DMS 273 (cell line): ENCODE measurements around the gene LRFN2.

Experiments used
- DNase-seq: peaks from one replicate; lab custom pipeline; 2025; ENCODE audit not compliant: unreplicated experiment; lab: John Stamatoyannopoulos, UW

Gene LRFN2

GRCh38 chr6:40587240-40588069, at the start of gene LRFN2:
LRFN2 (minus strand) TSS chr6:40587364.
- DNase-seq: peak; percentile 92

GRCh38 chr6:40634429-40634828, 47.3 kb upstream of the LRFN2 start:
- DNase-seq: peak; percentile 8

- DNase-seq: no peak
Observed at GRCh38 chr6:40631744-40632143, 44.6 kb upstream of the LRFN2 start.

DNA sequence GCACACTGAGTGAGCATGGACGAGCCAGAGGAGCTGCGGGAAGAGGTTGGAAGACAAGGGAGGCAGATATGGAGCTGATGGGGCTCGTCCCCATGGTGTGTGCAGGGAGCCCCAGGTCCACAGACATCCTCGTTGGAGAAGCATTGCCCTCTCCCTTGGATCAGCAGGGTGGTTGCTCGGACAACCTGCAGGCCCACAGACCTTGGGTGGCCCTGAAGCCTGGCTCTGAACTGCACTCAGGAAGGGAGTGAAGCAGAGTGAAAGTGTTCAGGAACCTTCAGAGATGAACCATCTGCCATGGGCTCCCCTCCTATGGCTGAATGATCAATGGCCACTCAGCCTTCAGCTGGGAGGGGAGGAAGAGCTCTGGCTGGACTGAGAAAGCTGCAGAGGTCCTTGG, 43.3 kb upstream of the LRFN2 start:
- DNase-seq: no peak

GRCh38 chr6:40630051-40630450, 42.9 kb upstream of the LRFN2 start:
- no peak for DNase-seq

DNA sequence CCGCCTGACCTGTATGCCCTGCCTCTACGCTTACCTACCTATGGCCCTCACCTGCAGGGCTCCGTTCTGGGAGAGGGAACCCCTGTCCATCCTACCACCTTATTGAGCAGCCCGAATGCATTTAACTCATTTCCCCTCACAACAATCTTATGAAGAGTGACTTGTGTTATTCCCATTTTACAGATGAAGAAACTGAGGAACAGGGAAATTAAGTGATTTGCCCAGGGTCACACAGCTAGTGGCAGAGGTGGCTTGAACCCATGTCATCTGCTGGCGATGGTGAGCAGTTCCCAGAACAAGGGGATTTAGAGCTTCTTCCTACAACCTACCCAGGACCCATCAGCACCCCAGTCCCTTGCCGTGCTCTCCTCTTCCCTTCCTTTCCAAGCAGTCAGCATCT, 42.3 kb upstream of the LRFN2 start:
- no peak for DNase-seq

DNA sequence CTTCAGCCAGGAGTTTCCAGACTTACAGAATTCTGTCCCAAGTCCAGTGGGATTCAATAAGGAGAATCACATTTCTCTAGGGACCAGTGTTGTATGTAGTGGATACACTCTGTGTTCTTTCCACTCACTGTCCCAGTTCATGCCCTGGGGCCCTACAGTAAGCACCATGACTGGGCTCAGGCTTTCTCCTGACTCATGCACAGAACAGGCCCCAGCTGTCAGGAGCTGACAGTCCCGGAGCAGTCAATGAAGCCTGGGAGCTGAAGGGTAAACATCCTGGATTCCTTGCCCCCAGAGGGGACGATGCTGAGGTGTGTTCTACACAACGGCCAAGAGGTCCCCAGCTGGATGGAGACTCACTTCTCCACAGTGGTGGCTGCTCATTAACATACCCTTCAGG, 40.2 kb upstream of the LRFN2 start:
- DNase-seq: no peak

- no peak for DNase-seq
Observed at GRCh38 chr6:40626886-40627285, 39.7 kb upstream of the LRFN2 start.

DNA sequence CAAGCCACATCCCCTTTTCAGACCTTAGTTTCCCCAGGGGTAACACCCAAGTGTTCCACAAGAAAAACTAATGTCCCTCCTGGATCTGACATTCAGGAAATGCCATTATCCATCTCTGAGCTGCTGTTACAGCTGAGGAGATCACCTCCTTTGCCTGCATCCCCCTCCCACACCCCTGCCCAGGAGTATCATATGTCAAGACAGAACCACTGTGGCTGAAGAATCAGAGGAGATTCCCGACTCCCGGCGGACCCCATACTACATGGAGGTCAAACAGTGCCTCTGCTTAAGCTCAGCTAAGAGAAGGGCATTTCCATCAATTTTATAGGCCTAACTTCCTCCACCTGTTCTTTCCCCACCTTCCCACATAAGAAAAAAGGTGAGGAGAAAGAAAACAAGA, 36.8 kb upstream of the LRFN2 start:
- DNase-seq: no peak

DNA sequence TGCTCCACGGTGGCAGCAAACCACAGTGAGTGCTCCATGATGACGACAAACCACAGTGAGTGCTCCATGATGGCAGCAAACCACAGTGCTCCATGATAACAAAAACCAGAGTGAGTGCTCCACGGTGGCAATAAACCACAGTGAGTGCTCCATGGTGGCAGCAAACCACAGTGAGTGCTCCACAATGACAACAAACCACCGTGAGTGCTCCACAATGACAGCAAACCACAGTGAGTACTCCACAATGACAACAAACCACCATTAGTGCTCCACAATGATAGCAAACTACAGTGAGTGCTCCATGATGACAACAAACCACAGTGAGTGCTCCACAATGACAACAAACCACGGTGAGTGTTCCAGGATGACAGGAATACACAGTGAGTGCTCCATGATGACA, 36.0 kb upstream of the LRFN2 start:
- no peak for DNase-seq

GRCh38 chr6:40620574-40621240, 33.5 kb upstream of the LRFN2 start:
- no peak for DNase-seq

- DNase-seq: no peak
Observed at GRCh38 chr6:40614671-40615070, 27.5 kb upstream of the LRFN2 start.

DNA sequence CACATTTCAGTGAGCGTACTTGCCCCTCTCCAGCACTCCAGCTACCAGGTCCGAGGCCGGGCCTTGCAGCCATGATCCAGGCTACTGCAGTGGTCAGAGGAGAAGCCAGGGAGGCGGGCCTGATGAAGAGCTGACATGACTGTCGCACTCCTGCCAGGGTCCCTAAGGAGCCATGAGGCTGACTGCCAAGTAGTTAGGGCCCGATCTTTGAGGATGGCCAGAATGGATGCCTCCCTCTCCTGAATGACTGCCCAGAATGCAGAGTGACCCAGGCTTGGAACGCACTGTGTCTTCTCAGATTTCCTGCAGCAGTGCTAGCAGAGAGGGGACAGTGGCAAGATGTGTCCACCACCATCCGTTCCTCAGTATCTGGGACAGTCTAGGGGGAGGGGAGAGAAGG, 24.7 kb upstream of the LRFN2 start:
- no peak for DNase-seq

GRCh38 chr6:40611434-40611833, 24.3 kb upstream of the LRFN2 start:
- DNase-seq: no peak

DNA sequence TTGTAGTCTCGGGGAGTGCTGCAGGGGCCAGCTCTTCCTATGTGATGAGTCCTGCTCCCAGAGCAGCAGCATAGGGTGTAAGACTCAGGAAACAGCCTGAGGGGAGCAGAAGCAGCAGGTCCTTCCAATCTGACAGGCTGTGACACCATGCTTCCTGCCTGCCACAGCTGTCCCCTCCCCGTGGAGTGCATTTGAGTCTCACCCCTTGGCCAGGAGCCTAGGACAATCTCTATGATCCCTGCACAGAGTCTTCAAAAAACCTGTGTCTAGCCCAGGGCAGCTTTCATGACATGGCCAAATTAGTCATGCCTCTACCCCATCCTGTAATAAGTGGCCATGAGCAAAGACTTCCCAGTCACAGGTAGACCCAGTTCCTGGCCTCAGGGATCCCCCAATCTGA, 23.1 kb upstream of the LRFN2 start:
- no peak for DNase-seq

- no peak for DNase-seq
Observed at GRCh38 chr6:40606981-40607380, 19.8 kb upstream of the LRFN2 start.

DNA sequence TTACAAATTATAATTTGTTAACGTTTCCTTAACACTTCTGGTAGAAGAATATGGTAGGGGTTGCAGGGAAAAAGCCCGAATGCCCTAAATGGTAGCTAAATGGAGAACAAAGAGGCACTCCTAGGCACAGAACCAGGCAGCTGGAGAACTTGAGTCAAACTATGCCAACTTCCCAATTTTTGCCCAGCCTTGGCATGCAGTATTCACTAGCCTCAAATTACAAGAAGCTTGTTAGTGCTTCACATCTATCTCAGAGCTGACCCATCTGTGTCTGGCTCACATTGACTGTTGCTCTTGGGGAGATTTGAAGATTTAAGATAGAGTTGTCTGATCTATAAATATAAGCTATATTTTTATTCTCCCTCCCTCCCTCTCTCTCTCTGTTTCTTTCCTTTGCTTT, 19.4 kb upstream of the LRFN2 start:
- no peak for DNase-seq

DNA sequence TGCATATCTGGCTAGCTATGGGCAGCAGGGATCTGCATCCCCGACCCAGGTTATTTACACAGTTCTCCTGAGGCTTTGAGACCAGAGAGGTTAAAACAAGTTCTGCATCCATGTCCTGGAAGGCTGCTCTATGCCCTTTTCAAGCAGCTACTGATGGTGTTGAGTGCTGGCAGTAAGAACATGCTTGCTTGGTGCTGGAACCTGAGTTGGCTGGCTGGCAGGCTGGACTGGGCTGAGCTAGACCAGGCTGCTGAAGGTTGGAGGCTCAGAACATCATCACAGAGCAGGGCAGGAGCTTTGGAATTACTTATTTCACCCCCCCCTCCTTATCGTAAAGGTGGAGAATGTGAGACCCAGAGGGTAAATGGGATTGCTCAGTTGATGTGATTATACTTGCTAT, 16.9 kb upstream of the LRFN2 start:
- no peak for DNase-seq

DNA sequence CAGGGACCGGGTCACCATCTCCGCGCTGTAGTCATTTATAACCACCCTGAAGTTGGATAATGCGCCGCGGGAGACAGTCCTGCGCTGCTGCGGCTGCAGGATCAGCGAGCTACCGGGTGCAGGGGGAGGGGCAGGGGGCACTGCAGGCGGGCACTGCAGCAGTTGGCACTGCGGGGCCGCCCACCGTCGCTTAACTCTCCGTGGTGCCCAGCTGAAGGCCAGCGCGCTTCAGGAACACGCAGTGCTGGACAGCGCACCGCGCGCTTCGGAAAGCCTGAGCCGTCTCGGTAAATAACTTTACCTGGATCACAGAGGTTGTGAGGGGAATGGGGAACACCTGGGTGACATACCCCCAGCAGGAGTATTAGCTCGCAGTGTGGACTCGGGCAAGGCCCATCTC, 12.4 kb upstream of the LRFN2 start:
- no peak for DNase-seq

GRCh38 chr6:40598516-40598915, 11.4 kb upstream of the LRFN2 start:
- DNase-seq: no peak

DNA sequence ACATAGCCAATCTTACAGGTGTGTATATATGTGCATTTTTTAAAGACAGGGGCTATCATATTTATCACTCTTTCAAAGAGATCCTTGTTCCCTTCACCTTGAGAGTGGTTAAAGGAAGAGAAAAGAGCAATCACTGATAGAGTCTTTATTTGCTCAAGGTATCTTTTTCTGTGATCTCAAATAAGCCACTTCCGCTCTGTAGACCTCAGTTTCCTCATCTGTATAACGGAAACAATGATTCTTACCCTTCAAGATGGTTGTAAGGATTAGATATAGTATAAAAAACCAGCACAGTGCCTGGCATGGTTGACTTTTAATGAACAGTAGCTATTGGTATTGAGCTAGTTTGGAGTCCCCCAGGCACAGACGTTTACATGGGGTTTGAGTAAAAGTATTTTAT, 10.1 kb upstream of the LRFN2 start:
- no peak for DNase-seq

DNA sequence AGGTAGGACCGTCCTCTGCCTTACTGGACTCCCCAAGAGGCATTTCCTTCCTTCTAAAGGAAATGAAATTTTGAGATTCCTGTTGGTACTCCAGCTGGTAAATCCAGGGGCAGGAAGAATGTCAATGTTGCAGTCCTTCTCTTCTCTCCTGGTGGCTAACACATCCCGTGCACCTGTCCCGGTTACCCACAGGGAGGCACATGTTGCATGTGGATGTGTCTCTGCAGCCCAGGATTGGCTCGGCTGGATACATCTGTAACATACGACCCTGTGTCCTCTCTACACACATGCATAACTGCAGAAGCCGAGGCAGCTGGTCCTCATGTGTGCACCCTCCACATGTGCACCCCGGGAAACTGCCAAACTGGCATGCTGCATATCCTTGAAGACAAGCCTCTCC, 1.3 kb upstream of the LRFN2 start:
- no peak for DNase-seq

- no peak for DNase-seq
Observed at GRCh38 chr6:40588070-40588384, 863 bp upstream of the LRFN2 start.
